ENCODE data around the gene ANXA3.
"Not testable (repeated sequence)": the region's sequence is repeated elsewhere in the genome, so short reads cannot be mapped to it uniquely, and the experiment has no call there.

ANXA3 gene

GRCh38 chr4:78551420-78552351 is at the start of gene ANXA3:
Gene ANXA3, plus strand, starts transcription at chr4:78551770. Its CDS starts 2,704 bp downstream, at chr4:78554474.
- peak within 1 kb of the TSS; percentile 83 for H3K4me2 ChIP-seq (ENCODE audit: low read depth, low read length)
- no peaks in the 10 kb centered on the region for H3F3A ChIP-seq (ENCODE audit: insufficient read depth, low read length)
- H3K4me3 ChIP-seq (ENCODE audit: low read length) = peak within 1 kb of the TSS; percentile 47
- peak within 1 kb of the TSS; percentile 73 for H2AFZ ChIP-seq (ENCODE audit: low read length)
- H3K9ac ChIP-seq (ENCODE audit: low read length) = no peak within 1 kb of the TSS
- no peak for DNase-seq
- H3K36me3 ChIP-seq (replicated peaks; ENCODE audit: insufficient read depth, low read length) = no peaks in the 10 kb centered on the region
- H3K4me1 ChIP-seq (ENCODE audit: low read length) = no peaks in the 10 kb centered on the region
- no peak for TF ChIP-seq CTCF (IDR thresholded peaks at IDR 0.05; ENCODE audit: low read length)
- TF ChIP-seq EZH2 (optimal IDR thresholded peaks at IDR 0.05; ENCODE audit: low read depth, low read length) = no peak
- TF ChIP-seq EZH2phosphoT487 (IDR thresholded peaks at IDR 0.05; ENCODE audit: low read length) = no peak
- H4K20me1 ChIP-seq (ENCODE audit: insufficient read depth, low read length) = no peaks in the 10 kb centered on the region
- no peak within 1 kb of the TSS for H3K27ac ChIP-seq (ENCODE audit: low read length)
- H3K27me3 ChIP-seq (replicated peaks; ENCODE audit: insufficient read depth, low read length) = no peaks in the 10 kb centered on the region
- H3K9me2 ChIP-seq (replicated peaks; ENCODE audit: insufficient read depth, low read length) = no peaks in the 10 kb centered on the region
- H3K9me3 ChIP-seq (replicated peaks; ENCODE audit: insufficient read depth, low read length) = no peaks in the 10 kb centered on the region
- no peaks in the 10 kb centered on the region for H3K79me2 ChIP-seq (ENCODE audit: low read length)

- H3K79me2 ChIP-seq (ENCODE audit: low read length); H3K9me3 ChIP-seq (replicated peaks; ENCODE audit: insufficient read depth, low read length): not testable (repeated sequence)
These were observed 45.3 kb upstream of the ANXA3 start for GRCh38 chr4:78506260-78506659.

GRCh38 chr4:78509043-78509442 is 42.5 kb upstream of the ANXA3 start:
- Histone ChIP-seq H3K4me1 (ENCODE audit: low read length) (no peaks in the 10 kb centered on the region), H3K4me2 (ENCODE audit: low read depth, low read length) (no peak overlapping the region), H4K20me1 (ENCODE audit: insufficient read depth, low read length) (no peaks in the 10 kb centered on the region), H3K9me3 (replicated peaks; ENCODE audit: insufficient read depth, low read length) (no peaks in the 10 kb centered on the region), H3F3A (ENCODE audit: insufficient read depth, low read length) (no peaks in the 10 kb centered on the region), H2AFZ (ENCODE audit: low read length) (no peak overlapping the region), H3K27ac (ENCODE audit: low read length) (no peak overlapping the region), H3K79me2 (ENCODE audit: low read length) (no peaks in the 10 kb centered on the region), H3K9me2 (replicated peaks; ENCODE audit: insufficient read depth, low read length) (no peaks in the 10 kb centered on the region), H3K9ac (ENCODE audit: low read length) (no peak overlapping the region), H3K36me3 (replicated peaks; ENCODE audit: insufficient read depth, low read length) (no peaks in the 10 kb centered on the region), H3K27me3 (replicated peaks; ENCODE audit: insufficient read depth, low read length) (no peaks in the 10 kb centered on the region), H3K4me3 (ENCODE audit: low read length) (no peak overlapping the region)
- no peak for TF ChIP-seq EZH2 (optimal IDR thresholded peaks at IDR 0.05; ENCODE audit: low read depth, low read length)
- TF ChIP-seq CTCF (IDR thresholded peaks at IDR 0.05; ENCODE audit: low read length) = no peak
- TF ChIP-seq EZH2phosphoT487 (IDR thresholded peaks at IDR 0.05; ENCODE audit: low read length) = no peak
- no peak for DNase-seq

More at GRCh38 chr4:78506260-78506659, 45.3 kb upstream of the ANXA3 start:
- H3K27ac ChIP-seq (ENCODE audit: low read length); H3K27me3 ChIP-seq (replicated peaks; ENCODE audit: insufficient read depth, low read length); H3F3A ChIP-seq (ENCODE audit: insufficient read depth, low read length); H3K9me2 ChIP-seq (replicated peaks; ENCODE audit: insufficient read depth, low read length); H3K36me3 ChIP-seq (replicated peaks; ENCODE audit: insufficient read depth, low read length); H3K4me1 ChIP-seq (ENCODE audit: low read length); H2AFZ ChIP-seq (ENCODE audit: low read length); H3K4me2 ChIP-seq (ENCODE audit: low read depth, low read length); H3K4me3 ChIP-seq (ENCODE audit: low read length); DNase-seq; H4K20me1 ChIP-seq (ENCODE audit: insufficient read depth, low read length); H3K9ac ChIP-seq (ENCODE audit: low read length): not testable (repeated sequence)

- Histone ChIP-seq H3K4me3 (ENCODE audit: low read length) (no peak overlapping the region), H3K9me2 (replicated peaks; ENCODE audit: insufficient read depth, low read length) (no peaks in the 10 kb centered on the region), H3K79me2 (ENCODE audit: low read length) (no peaks in the 10 kb centered on the region), H3F3A (ENCODE audit: insufficient read depth, low read length) (no peaks in the 10 kb centered on the region), H3K4me1 (ENCODE audit: low read length) (no peaks in the 10 kb centered on the region), H3K27ac (ENCODE audit: low read length) (no peak overlapping the region), H4K20me1 (ENCODE audit: insufficient read depth, low read length) (no peaks in the 10 kb centered on the region), H3K9me3 (replicated peaks; ENCODE audit: insufficient read depth, low read length) (no peaks in the 10 kb centered on the region), H2AFZ (ENCODE audit: low read length) (no peak overlapping the region), H3K4me2 (ENCODE audit: low read depth, low read length) (no peak overlapping the region), H3K9ac (ENCODE audit: low read length) (no peak overlapping the region), H3K27me3 (replicated peaks; ENCODE audit: insufficient read depth, low read length) (no peaks in the 10 kb centered on the region), H3K36me3 (replicated peaks; ENCODE audit: insufficient read depth, low read length) (no peaks in the 10 kb centered on the region)
- no peak for DNase-seq
- TF ChIP-seq CTCF (IDR thresholded peaks at IDR 0.05; ENCODE audit: low read length) (no peak), EZH2phosphoT487 (IDR thresholded peaks at IDR 0.05; ENCODE audit: low read length) (no peak), EZH2 (optimal IDR thresholded peaks at IDR 0.05; ENCODE audit: low read depth, low read length) (no peak)
These were observed 41.5 kb upstream of the ANXA3 start for GRCh38 chr4:78510108-78510507.
